Lower lobe of right lung (tissue), 2 donors: ENCODE results near the gene PRKN. TPM values are rescaled to one million over a fixed set of nuclear protein-coding genes. Genes with fewer than 3 reads are reported as not detected.

ENCODE experiments used
- ATAC-seq, 2 donors: fragments of 200-7000 bp; cut with Tn5 transposase; one replicate each; pipeline ENCODE4 v1.9.1; 2020 to 2022; ENCODE audit warnings: mild to moderate bottlenecking in 2 of 2, moderate library complexity in 2 of 2
- DNase-seq: peaks from one replicate; pipeline ENCODE4 v3.0.0-alpha.2; 2020
- H3K27ac ChIP-seq: fragments of 200-600 bp; one replicate; pipeline ENCODE4 v1.8.0; 2022
- H3K27me3 ChIP-seq: fragments of 200-600 bp; one replicate; pipeline ENCODE4 v1.8.0; 2022; ENCODE audit warnings: low read depth
- H3K36me3 ChIP-seq: fragments of 200-600 bp; one replicate; pipeline ENCODE4 v1.8.0; 2022; ENCODE audit warnings: mild to moderate bottlenecking
- H3K4me1 ChIP-seq: fragments of 200-600 bp; one replicate; pipeline ENCODE4 v1.8.0; 2022
- H3K4me3 ChIP-seq: fragments of 200-600 bp; one replicate; pipeline ENCODE4 v1.8.0; 2022; ENCODE audit warnings: mild to moderate bottlenecking
- H3K9me3 ChIP-seq: fragments of 200-600 bp; one replicate; pipeline ENCODE4 v1.8.0; 2022
- CTCF ChIP-seq: fragments of 200-600 bp; IDR thresholded peaks from one replicate; pipeline ENCODE4 v1.8.0; 2022; ENCODE audit warnings: antibody characterized with exemption, mild to moderate bottlenecking
- intact Hi-C: fragments of 100-400 bp; cut with DNase I; formaldehyde crosslinking; loops from one replicate; pipeline ENCODE4 v1.11.0; 2022
- total RNA-seq: library from RNA; stranded (reverse); fragmentation: NEBNext Ultra II Directional; extraction: Animal tissue kit (Norgen Biotek cat#: 25700); gene quantifications from one replicate; pipeline ENCODE4 v1.2.1, GENCODE V29; 2021
- donor health status: DM: no; HTN: yes; CAD: no; lungs with severe emphysema.

The PRKN gene
- total RNA-seq, 1 donor from 2014 or later: 6.1 TPM

GRCh38 chr6:162443101-162443500 is 284.5 kb downstream of the PRKN start:
- Histone ChIP-seq H3K4me3 (no peak overlapping the region), H3K27me3 (no peaks in the 10 kb centered on the region), H3K27ac (no peak overlapping the region), H3K9me3 (peaks cover 6% of the 10 kb centered on the region), H3K4me1 (no peaks in the 10 kb centered on the region), H3K36me3 (no peaks in the 10 kb centered on the region)
- no peak for TF ChIP-seq CTCF
- intact Hi-C loops: no loop called here
- no peak for DNase-seq
- no peak for ATAC-seq

GRCh38 chr6:162442687-162443086 is 284.9 kb downstream of the PRKN start:
- Histone ChIP-seq H3K36me3 (no peaks in the 10 kb centered on the region), H3K27me3 (no peaks in the 10 kb centered on the region), H3K27ac (no peak overlapping the region), H3K4me3 (no peak overlapping the region), H3K4me1 (no peaks in the 10 kb centered on the region), H3K9me3 (peaks cover 10% of the 10 kb centered on the region)
- intact Hi-C loops: no loop called here
- no peak for DNase-seq
- TF ChIP-seq CTCF: peak; percentile 33
- peak in 1 of 2 donors; percentile 39 for ATAC-seq

GRCh38 chr6:162441991-162442390 is 285.6 kb downstream of the PRKN start:
- H3K27ac ChIP-seq: no peak overlapping the region
- no peaks in the 10 kb centered on the region for H3K36me3 ChIP-seq
- H3K4me1 ChIP-seq: no peaks in the 10 kb centered on the region
- DNase-seq (no peak), ATAC-seq (no peak)
- TF ChIP-seq CTCF: no peak
- H3K4me3 ChIP-seq: no peak overlapping the region
- H3K9me3 ChIP-seq: peaks cover 15% of the 10 kb centered on the region
- intact Hi-C loops: no loop called here
- H3K27me3 ChIP-seq: no peaks in the 10 kb centered on the region

GRCh38 chr6:162438980-162439379 is 288.6 kb downstream of the PRKN start:
- no peak overlapping the region for H3K4me3 ChIP-seq
- H3K4me1 ChIP-seq: no peaks in the 10 kb centered on the region
- H3K27me3 ChIP-seq: no peaks in the 10 kb centered on the region
- no peak for TF ChIP-seq CTCF
- no peaks in the 10 kb centered on the region for H3K36me3 ChIP-seq
- ATAC-seq: no peak
- no peak for DNase-seq
- no peak overlapping the region for H3K27ac ChIP-seq
- H3K9me3 ChIP-seq: peaks cover 15% of the 10 kb centered on the region
- intact Hi-C loops: no loop called here

- Histone ChIP-seq H3K36me3 (no peaks in the 10 kb centered on the region), H3K27ac (no peak overlapping the region), H3K9me3 (peaks cover 15% of the 10 kb centered on the region), H3K4me3 (no peak overlapping the region), H3K27me3 (no peaks in the 10 kb centered on the region), H3K4me1 (no peaks in the 10 kb centered on the region)
- intact Hi-C loops: no loop called here
- no peak for TF ChIP-seq CTCF
- DNase-seq (no peak), ATAC-seq (no peak)
Measured at GRCh38 chr6:162435071-162435470, 292.5 kb downstream of the PRKN start.

GRCh38 chr6:162421004-162421403 is 306.6 kb downstream of the PRKN start:
- ATAC-seq (no peak), DNase-seq (no peak)
- no peaks in the 10 kb centered on the region for H3K36me3 ChIP-seq
- TF ChIP-seq CTCF: no peak
- no peak overlapping the region for H3K27ac ChIP-seq
- no peaks in the 10 kb centered on the region for H3K27me3 ChIP-seq
- no peak overlapping the region for H3K4me3 ChIP-seq
- no peaks in the 10 kb centered on the region for H3K9me3 ChIP-seq
- intact Hi-C loops: no loop called here
- H3K4me1 ChIP-seq: no peaks in the 10 kb centered on the region
